IMR-90 (cell line): ENCODE measurements around the gene CCP110. TPM values are rescaled to one million over a fixed set of nuclear protein-coding genes. Genes with fewer than 3 reads are reported as not detected.

Experiments used
- ATAC-seq: fragments of 200-7000 bp; cut with Tn5 transposase; 2 replicates; pipeline ENCODE4 v1.9.1; 2020; ENCODE audit warnings: low read depth, mild to moderate bottlenecking, moderate library complexity
- BruUV-seq: library from RNA; stranded (reverse); fragments of 400-500 nt; replicated peaks from 2 replicates; lab custom pipeline; 2021; lab: Mats Ljungman, UMichigan
- CTCF ChIA-PET: fragments of 300-600 bp; formaldehyde crosslinking; extraction: SDS; loops from one replicate; lab custom pipeline; 2021; ENCODE audit warnings: antibody characterized with exemption; lab: Yijun Ruan, JAX
- POLR2A ChIA-PET: fragments of 300-600 bp; sonication (Branson Sonifier 250); formaldehyde crosslinking; loops from one replicate; lab custom pipeline; 2022; ENCODE audit warnings: antibody characterized with exemption; ENCODE audit not compliant: unreplicated experiment; lab: Charles Lee
- DNase-seq: peaks from one replicate; pipeline ENCODE4 v3.0.0; 2013
- H2AFZ ChIP-seq: replicated peaks from 2 replicates; pipeline ENCODE3; 2013; ENCODE audit warnings: low read length, mild to moderate bottlenecking; ENCODE audit not compliant: poor library complexity
- H2AK5ac ChIP-seq: 2 replicates; pipeline ENCODE4 v1.6.1; 2013; ENCODE audit warnings: low read depth, low read length, inconsistent platforms
- H2AK9ac ChIP-seq: replicated peaks from 2 replicates; pipeline ENCODE3; 2013; ENCODE audit warnings: mild to moderate bottlenecking, low read depth, low read length, moderate library complexity; ENCODE audit not compliant: poor library complexity
- H2BK120ac ChIP-seq: 2 replicates; pipeline ENCODE4 v1.6.1; 2013; ENCODE audit warnings: low read depth, low read length, inconsistent platforms
- H2BK15ac ChIP-seq: 3 replicates; pipeline ENCODE4 v1.6.1; 2013; ENCODE audit warnings: low read depth, low read length, inconsistent platforms
- H2BK20ac ChIP-seq: 2 replicates; pipeline ENCODE4 v1.6.1; 2013; ENCODE audit warnings: low read depth, mild to moderate bottlenecking, inconsistent platforms, low read length, moderate library complexity
- H2BK5ac ChIP-seq: 2 replicates; pipeline ENCODE4 v1.6.1; 2013; ENCODE audit warnings: mild to moderate bottlenecking, low read depth, low read length, inconsistent platforms; ENCODE audit not compliant: poor library complexity, severe bottlenecking
- H3K14ac ChIP-seq: replicated peaks from 2 replicates; pipeline ENCODE4 v1.6.1; 2013; ENCODE audit warnings: low read depth, low read length, inconsistent platforms
- H3K18ac ChIP-seq: 2 replicates; pipeline ENCODE4 v1.6.1; 2013; ENCODE audit warnings: low read depth, low read length, control low read depth
- H3K23ac ChIP-seq: 2 replicates; pipeline ENCODE4 v1.6.1; 2013; ENCODE audit warnings: low read depth, low read length, inconsistent platforms
- H3K27ac ChIP-seq: 2 replicates; pipeline ENCODE4 v1.5.1; 2013; ENCODE audit warnings: mild to moderate bottlenecking, control low read depth, low read length; ENCODE audit not compliant: insufficient read depth
- H3K27me3 ChIP-seq: 2 replicates; pipeline ENCODE4 v1.6.1; 2013; ENCODE audit warnings: low read length; ENCODE audit not compliant: control insufficient read depth, insufficient read depth
- H3K36me3 ChIP-seq: 2 replicates; pipeline ENCODE4 v1.6.1; 2013; ENCODE audit warnings: low read length, mixed read lengths; ENCODE audit not compliant: control insufficient read depth, insufficient read depth
- H3K4ac ChIP-seq: 2 replicates; pipeline ENCODE4 v1.6.1; 2013; ENCODE audit warnings: low read depth, low read length, inconsistent platforms
- H3K4me1 ChIP-seq: 2 replicates; pipeline ENCODE4 v1.6.1; 2013; ENCODE audit warnings: low read length, mixed read lengths; ENCODE audit not compliant: control insufficient read depth, insufficient read depth
- H3K4me2 ChIP-seq: 2 replicates; pipeline ENCODE4 v1.6.1; 2013; ENCODE audit warnings: low read depth, mild to moderate bottlenecking, control low read depth, low read length, moderate library complexity
- H3K4me3 ChIP-seq: 2 replicates; pipeline ENCODE4 v1.5.1; 2013; ENCODE audit warnings: low read depth, mild to moderate bottlenecking, control low read depth, low read length, moderate library complexity; ENCODE audit not compliant: insufficient read depth
- H3K56ac ChIP-seq: 2 replicates; pipeline ENCODE4 v1.6.1; 2013; ENCODE audit warnings: low read length, inconsistent platforms; ENCODE audit not compliant: insufficient read depth; ENCODE audit errors: extremely low read depth
- H3K79me1 ChIP-seq, 2 experiments: 2 replicates each; pipeline ENCODE4 v1.6.1; 2013; ENCODE audit warnings: low read length in 2 of 2, inconsistent platforms in 1 of 2, low read depth in 1 of 2
- H3K9ac ChIP-seq: 2 replicates; pipeline ENCODE4 v1.6.1; 2013; ENCODE audit warnings: low read depth, low read length, control low read depth
- H3K9me1 ChIP-seq: 2 replicates; pipeline ENCODE4 v1.6.1; 2013; ENCODE audit warnings: low read length, inconsistent platforms; ENCODE audit not compliant: insufficient read depth
- H3K9me3 ChIP-seq: 2 replicates; pipeline ENCODE4 v1.6.1; 2013; ENCODE audit warnings: low read length; ENCODE audit not compliant: control insufficient read depth, insufficient read depth
- H4K20me1 ChIP-seq: 2 replicates; pipeline ENCODE4 v1.6.1; 2013; ENCODE audit warnings: low read length, inconsistent platforms; ENCODE audit not compliant: insufficient read depth
- H4K5ac ChIP-seq: 2 replicates; pipeline ENCODE4 v1.6.1; 2013; ENCODE audit warnings: mild to moderate bottlenecking, low read depth, low read length, control low read depth
- H4K8ac ChIP-seq, 2 experiments: 2 replicates each; pipeline ENCODE4 v1.6.1; 2013; ENCODE audit warnings: low read depth in 2 of 2, low read length in 2 of 2, control low read depth in 1 of 2, inconsistent platforms in 1 of 2
- H4K91ac ChIP-seq: 2 replicates; pipeline ENCODE4 v1.6.1; 2013; ENCODE audit warnings: low read depth, low read length, inconsistent platforms; ENCODE audit not compliant: insufficient read depth
- FOS ChIP-seq: fragments of 150-350 bp; IDR thresholded peaks from 2 replicates; pipeline ENCODE4 v1.6.1; 2016; ENCODE audit warnings: low read depth, low read length
- MXI1 ChIP-seq: IDR thresholded peaks from 2 replicates; pipeline ENCODE4 v1.6.1; 2012; ENCODE audit warnings: low read depth, mild to moderate bottlenecking, low read length, moderate library complexity, borderline replicate concordance
- NFE2L2 ChIP-seq: fragments of 150-350 bp; IDR thresholded peaks from 2 replicates; pipeline ENCODE4 v1.6.1; 2016; ENCODE audit warnings: low read depth, mild to moderate bottlenecking, low read length
- POLR2A ChIP-seq: IDR thresholded peaks from 2 replicates; pipeline ENCODE4 v1.6.1; 2012; ENCODE audit warnings: mild to moderate bottlenecking, low read depth, low read length
- SMC3 ChIP-seq: fragments of 150-350 bp; IDR thresholded peaks from 2 replicates; pipeline ENCODE4 v1.6.1; 2016; ENCODE audit warnings: low read depth, mild to moderate bottlenecking, antibody characterized with exemption, low read length, moderate library complexity
- USF2 ChIP-seq: fragments of 150-350 bp; IDR thresholded peaks from 2 replicates; pipeline ENCODE4 v1.6.1; 2017; ENCODE audit warnings: mild to moderate bottlenecking, antibody characterized with exemption, low read length, low read depth
- WGBS, 2 experiments: methylation state at CpG; one replicate each; pipeline versions ENCODE4 v1.1.5 to v1.1.7; 2013; ENCODE audit warnings: missing lambda C conversion rate in 2 of 2; ENCODE audit not compliant: insufficient read length in 1 of 2; ENCODE audit errors: extremely low coverage in 2 of 2; 5-methylcytosine and 5-hydroxymethylcytosine counted together
- dilution Hi-C: fragments of 300-500 bp; cut with HindIII; formaldehyde crosslinking; loops from one replicate; pipeline ENCODE4 v1.14.3; 2018; ENCODE audit warnings: low sequenced_read_pairs; ENCODE audit not compliant: unreplicated experiment
- in situ Hi-C: fragments of 300-500 bp; cut with MboI; formaldehyde crosslinking; loops from 3 replicates; pipeline ENCODE4 v1.14.3; 2019; ENCODE audit warnings: low sequenced_read_pairs, inconsistent platforms, mixed read lengths
- intact Hi-C: fragments of 100-400 bp; cut with micrococcal nuclease; formaldehyde crosslinking; loops from 2 replicates; pipeline ENCODE4 v1.10.0; 2022
- polyA plus RNA-seq, 3 experiments: library from polyadenylated mRNA; depleted of rRNA; stranded (reverse); fragments of >200 nt; gene quantifications; 2 replicates each; pipeline ENCODE4 v1.2.3, GENCODE V29; 2012; ENCODE audit warnings: low replicate concordance in 1 of 3
- total RNA-seq: library from RNA; depleted of rRNA; stranded (reverse); fragments of >200 nt; gene quantifications from 2 replicates; pipeline ENCODE4 v1.2.3, GENCODE V29; 2012

CCP110 gene
- total and polyA plus RNA-seq, 2 of the 4 experiments (the other 2 are of a cell fraction) = 4.7 to 7.7 TPM

GRCh38 chr16:19479302-19479721 is 44.4 kb upstream of the CCP110 start:
- Histone ChIP-seq H2AFZ (no peak overlapping the region), H3K27ac (no peak overlapping the region), H3K79me1 (no peaks in the 10 kb centered on the region), H3K9me1 (no peaks in the 10 kb centered on the region), H3K14ac (no peak overlapping the region), H2BK120ac (no peak overlapping the region), H3K9ac (no peak overlapping the region), H2BK15ac (no peak overlapping the region), H3K27me3 (no peaks in the 10 kb centered on the region), H3K36me3 (no peaks in the 10 kb centered on the region), H3K4ac (no peak overlapping the region), H2AK5ac (no peak overlapping the region), H3K4me1 (no peaks in the 10 kb centered on the region), H3K4me2 (no peak overlapping the region), H4K20me1 (no peaks in the 10 kb centered on the region), H2BK20ac (no peak overlapping the region), H2AK9ac (no peak overlapping the region), H4K8ac (no peak overlapping the region), H3K23ac (no peak overlapping the region), H4K91ac (no peak overlapping the region), H3K4me3 (no peak overlapping the region), H3K18ac (no peak overlapping the region), H4K5ac (no peak overlapping the region), H3K9me3 (no peaks in the 10 kb centered on the region), H2BK5ac (no peak overlapping the region), H3K56ac (no peak overlapping the region)
- POLR2A ChIA-PET = no interaction called here
- BruUV-seq = no TSS peak
- DNase-seq (no peak), ATAC-seq (no peak)
- WGBS, 2 experiments = no CpG with 5 or more reads among the region's 3 CpGs
- TF ChIP-seq NFE2L2 = no peak
- no peak for TF ChIP-seq FOS
- TF ChIP-seq POLR2A = no peak
- no peak for TF ChIP-seq SMC3
- no peak for TF ChIP-seq MXI1
- no peak for TF ChIP-seq USF2
- in situ Hi-C loops (no loop called here), intact Hi-C loops (no loop called here), dilution Hi-C loops (no loop called here)
- CTCF ChIA-PET = no interaction called here
